ENCODE measurements around the gene C19orf81. TPM values are rescaled to one million over a fixed set of nuclear protein-coding genes. Genes with fewer than 3 reads are reported as not detected.
A peak's percentile ranks its signal among the peaks of the same experiment; 100 is the strongest.
"Not testable (repeated sequence)": the region's sequence is repeated elsewhere in the genome, so short reads cannot be mapped to it uniquely, and the experiment has no call there.

Gene C19orf81
- total and polyA plus RNA-seq, 2 of the 8 experiments (the other 6 are each of a cell fraction or from before 2014, with no cell fraction given) = 11.7 to 13.0 TPM

DNA sequence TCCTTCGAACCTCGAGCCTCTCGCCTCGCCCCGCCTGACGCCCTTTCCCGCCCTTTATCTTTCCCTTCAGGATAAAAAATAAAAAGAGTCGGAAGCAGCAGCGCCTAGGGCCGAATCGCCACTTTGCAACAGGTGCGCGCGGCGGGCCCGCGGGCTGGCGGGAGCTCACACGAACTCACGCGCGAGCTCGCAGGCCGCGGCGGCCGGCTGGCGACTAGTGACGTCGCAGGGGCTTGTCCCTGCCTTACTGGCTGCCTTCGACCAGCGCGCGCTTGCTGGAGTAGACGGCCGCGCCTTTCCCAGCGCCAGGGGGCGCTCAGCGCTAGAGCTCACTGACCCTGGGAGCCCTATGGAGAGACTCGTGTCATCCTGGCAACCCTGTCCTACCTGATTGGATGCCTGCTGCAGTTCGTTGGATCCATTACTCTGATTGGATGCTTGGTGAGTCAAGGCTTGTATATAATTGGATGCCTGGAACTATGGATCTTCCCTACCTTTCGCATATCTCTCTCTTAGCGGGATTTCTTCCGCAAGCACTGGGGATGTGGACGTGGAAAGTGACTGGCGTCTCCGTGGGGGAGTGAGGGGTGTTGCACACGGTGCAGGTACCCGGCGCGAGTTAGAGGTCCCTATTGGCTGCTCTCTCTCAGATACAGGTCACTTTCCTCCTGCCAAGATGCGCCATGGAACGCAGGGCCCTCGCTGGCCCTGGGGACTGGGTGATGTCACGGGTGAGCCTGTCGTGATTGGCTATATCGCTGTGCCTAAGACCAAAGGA lies 43.0 kb upstream of the C19orf81 start:
- POLR2A ChIA-PET (ENCODE audit: partially characterized antibody); H3K23ac ChIP-seq (ENCODE audit: insufficient read length); H3K36me3 ChIP-seq (ENCODE audit: control insufficient read depth in 2 of 4, insufficient read depth in 4 of 4, low read length in 3 of 4); H2AK5ac ChIP-seq (ENCODE audit: low read depth, low read length); H3K79me2 ChIP-seq (ENCODE audit: control insufficient read depth in 1 of 2, insufficient read depth in 2 of 2, low read length in 2 of 2); H4K5ac ChIP-seq (ENCODE audit: insufficient read length, low read depth, low read length); H2BK12ac ChIP-seq (ENCODE audit: low read depth, low read length); H2BK120ac ChIP-seq (replicated peaks; ENCODE audit: low read depth, low read length); H3K18ac ChIP-seq (ENCODE audit: extremely low read depth, low read length); H2BK5ac ChIP-seq (ENCODE audit: low read depth, low read length); H2AFZ ChIP-seq (ENCODE audit: low read length); H2BK15ac ChIP-seq (ENCODE audit: low read length); H4K91ac ChIP-seq (replicated peaks; ENCODE audit: insufficient read length, low read length); H3K56ac ChIP-seq (replicated peaks; ENCODE audit: insufficient read length, low read depth, low read length); H3K4me1 ChIP-seq (replicated peaks in 1 of 4; ENCODE audit: control insufficient read depth in 3 of 4, insufficient read depth in 4 of 4, low read length in 3 of 4); H3K4ac ChIP-seq (replicated peaks; ENCODE audit: insufficient read length, low read depth, low read length); H3K9me3 ChIP-seq (ENCODE audit: insufficient read depth in 2 of 2, low read depth in 1 of 2, low read length in 1 of 2); H3K23me2 ChIP-seq (ENCODE audit: low read depth, low read length); H2BK20ac ChIP-seq (ENCODE audit: low read length); H3K79me1 ChIP-seq (ENCODE audit: low read depth, low read length); H4K20me1 ChIP-seq (replicated peaks in 1 of 2; ENCODE audit: control insufficient read depth in 1 of 2, insufficient read depth in 2 of 2, low read length in 2 of 2); H3K14ac ChIP-seq (ENCODE audit: insufficient read length); H3K27ac ChIP-seq (ENCODE audit: low read depth, low read length): not testable (repeated sequence)
- peak overlapping the region; percentile 92; the same call in 1 of the 2 replicates for H4K8ac ChIP-seq (ENCODE audit: extremely low read depth, insufficient read depth, low read length)
- TF ChIP-seq MAX (IDR thresholded peaks at IDR 0.05) (peak; percentile 77), SP1 (IDR thresholded peaks at IDR 0.05; ENCODE audit: low read depth, low read length) (peak; percentile 74; the same call in 1 of the 2 replicates), E2F6 (IDR thresholded peaks at IDR 0.05) (peak; percentile 90), RFX5 (IDR thresholded peaks at IDR 0.05; ENCODE audit: borderline replicate concordance, low read depth, low read length) (peak; percentile 89), RAD21 (IDR thresholded peaks at IDR 0.05 in 1 of 2, conservative IDR thresholded peaks at IDR 0.05 in 1 of 2; ENCODE audit: low read depth in 2 of 2, low read length in 2 of 2) (peak; percentile 18 to 23; a peak in 2 of 4 replicates), CHD2 (IDR thresholded peaks at IDR 0.05; ENCODE audit: low read length) (peak; percentile 74), CREB1 (IDR thresholded peaks at IDR 0.05) (peak; percentile 58; the same call in 1 of the 2 replicates)
- TF ChIP-seq, protein P1, sequence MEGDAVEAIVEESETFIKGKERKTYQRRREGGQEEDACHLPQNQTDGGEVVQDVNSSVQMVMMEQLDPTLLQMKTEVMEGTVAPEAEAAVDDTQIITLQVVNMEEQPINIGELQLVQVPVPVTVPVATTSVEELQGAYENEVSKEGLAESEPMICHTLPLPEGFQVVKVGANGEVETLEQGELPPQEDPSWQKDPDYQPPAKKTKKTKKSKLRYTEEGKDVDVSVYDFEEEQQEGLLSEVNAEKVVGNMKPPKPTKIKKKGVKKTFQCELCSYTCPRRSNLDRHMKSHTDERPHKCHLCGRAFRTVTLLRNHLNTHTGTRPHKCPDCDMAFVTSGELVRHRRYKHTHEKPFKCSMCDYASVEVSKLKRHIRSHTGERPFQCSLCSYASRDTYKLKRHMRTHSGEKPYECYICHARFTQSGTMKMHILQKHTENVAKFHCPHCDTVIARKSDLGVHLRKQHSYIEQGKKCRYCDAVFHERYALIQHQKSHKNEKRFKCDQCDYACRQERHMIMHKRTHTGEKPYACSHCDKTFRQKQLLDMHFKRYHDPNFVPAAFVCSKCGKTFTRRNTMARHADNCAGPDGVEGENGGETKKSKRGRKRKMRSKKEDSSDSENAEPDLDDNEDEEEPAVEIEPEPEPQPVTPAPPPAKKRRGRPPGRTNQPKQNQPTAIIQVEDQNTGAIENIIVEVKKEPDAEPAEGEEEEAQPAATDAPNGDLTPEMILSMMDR (IDR thresholded peaks at IDR 0.05; ENCODE audit: control extremely low read depth in 1 of 3, insufficient read depth in 1 of 3, low read depth in 1 of 3, low read length in 3 of 3) = peak in 1 of 3 experiments; percentile 43; a peak in 1 of 4 replicates
- peak overlapping the region in 1 of 4 experiments; percentile 48; a peak in 2 of 8 replicates for H3K4me3 ChIP-seq (ENCODE audit: extremely low read depth in 1 of 4, insufficient read depth in 2 of 4, low read depth in 3 of 4, low read length in 4 of 4)
- H3K9ac ChIP-seq (replicated peaks in 1 of 4; ENCODE audit: extremely low read depth in 1 of 4, low read depth in 3 of 4, low read length in 3 of 4) = peak overlapping the region in 1 of 4 experiments; percentile 60; a peak in 1 of 7 replicates
- peaks cover 3 to 28% (median 23%) of the 10 kb centered on the region in 4 experiments for H3K27me3 ChIP-seq (replicated peaks in 1 of 4; ENCODE audit: control insufficient read depth in 3 of 4, extremely low read depth in 1 of 4, insufficient read depth in 3 of 4, low read length in 3 of 4)
- CTCF ChIA-PET (ENCODE audit: partially characterized antibody) = interaction anchor here (0.6 to 1.0 kb wide), 4 partner anchors 13 to 430 kb away, joined by 3 to 4 read pairs (median 4); no protein-coding TSS in a partner anchor
- WGBS, 2 experiments (ENCODE audit: extremely low coverage in 1 of 2, insufficient coverage in 1 of 2, insufficient read length in 1 of 2, insufficient replicate concordance in 2 of 2, low coverage in 1 of 2, low lambda C conversion rate in 2 of 2, missing lambda C conversion rate in 1 of 2) = 50% methylated on average over 32 of the region's 58 CpGs; no CpG with 5 or more reads in 1 of the 2 experiments
- DNase-seq (ENCODE audit: low read depth in 1 of 2, low spot score in 2 of 2) (peak in 1 of 2 experiments; percentile 59), FAIRE-seq (peak; percentile 90)
- peak overlapping the region; percentile 46 to 61; a peak in 3 of 4 replicates for H3K4me2 ChIP-seq (ENCODE audit: insufficient read depth in 1 of 2, low read depth in 2 of 2, low read length in 2 of 2)
